ENCODE data around the gene MAP3K1.
A peak's percentile ranks its signal among the peaks of the same experiment; 100 is the strongest.

The MAP3K1 gene

DNA sequence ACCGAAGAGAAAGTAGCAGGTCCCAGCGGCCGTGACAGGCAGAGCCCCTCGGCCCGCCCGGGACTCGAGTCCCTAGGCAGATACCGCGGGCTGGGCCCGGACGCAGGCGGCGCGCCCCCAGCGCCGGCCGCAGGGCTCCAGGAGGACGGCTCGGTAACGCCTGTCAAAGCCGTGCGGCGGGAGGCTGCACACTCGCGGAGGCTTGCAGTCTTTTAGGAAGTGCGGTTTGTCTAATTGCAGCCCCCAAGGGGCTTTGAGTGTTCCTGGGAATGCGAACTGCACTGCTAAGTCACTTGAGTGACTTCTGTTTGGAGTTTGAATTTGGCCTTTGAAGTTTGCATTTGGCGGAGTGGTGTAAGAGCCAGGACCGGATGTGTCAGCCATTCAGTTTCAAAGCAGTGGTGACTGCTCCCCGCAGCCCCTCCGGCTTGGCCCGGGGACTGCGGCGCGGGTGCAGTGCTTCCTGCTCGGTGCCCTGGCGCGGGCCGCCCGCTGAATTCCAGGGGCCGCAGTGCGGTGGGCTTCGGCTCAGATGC lies 1.3 kb downstream of the MAP3K1 start (continued):
- TF ChIP-seq IKZF3 (tag by site-specific recombination; IDR thresholded peaks at IDR 0.05) (peak; percentile 64), ZNF335 (tag by site-specific recombination; conservative IDR thresholded peaks at IDR 0.05) (peak; percentile 88), TCF7L2 (IDR thresholded peaks at IDR 0.05; ENCODE audit: borderline replicate concordance, low read depth, low read length) (peak; percentile 84), ZNF2 (tag by site-specific recombination; IDR thresholded peaks at IDR 0.05) (peak; percentile 48; the same call in 1 of the 2 replicates), GLIS2 (tag by site-specific recombination; IDR thresholded peaks at IDR 0.05) (peak; percentile 45; the same call in 1 of the 2 replicates), ZBTB48 (tag by site-specific recombination; IDR thresholded peaks at IDR 0.05) (no peak), SP2 (tag by site-specific recombination; IDR thresholded peaks at IDR 0.05) (peak; percentile 51), BCL11A (tag by site-specific recombination; IDR thresholded peaks at IDR 0.05; ENCODE audit: low read depth) (no peak), ZNF501 (tag by site-specific recombination; IDR thresholded peaks at IDR 0.05) (0 out of 2 replicates have a peak, but pooled peaks have one; percentile 4), MZF1 (tag by site-specific recombination; IDR thresholded peaks at IDR 0.05; ENCODE audit: borderline replicate concordance) (peak; percentile 50; the same call in 1 of the 2 replicates), ZNF248 (tag by site-specific recombination; IDR thresholded peaks at IDR 0.05) (no peak), ZNF600 (tag by site-specific recombination; IDR thresholded peaks at IDR 0.05) (peak; percentile 81; the same call in 1 of the 2 replicates), ZNF394 (tag by site-specific recombination; IDR thresholded peaks at IDR 0.05; ENCODE audit: borderline replicate concordance) (0 out of 2 replicates have a peak, but pooled peaks have one; percentile 24), ZBTB8A (tag by site-specific recombination; IDR thresholded peaks at IDR 0.05) (peak; percentile 94), ZSCAN16 (tag by site-specific recombination; IDR thresholded peaks at IDR 0.05) (no peak), ZNF664 (tag by site-specific recombination; IDR thresholded peaks at IDR 0.05) (no peak), ZNF660 (tag by site-specific recombination; IDR thresholded peaks at IDR 0.05) (peak; percentile 77; the same call in 1 of the 2 replicates), ZNF473 (tag by site-specific recombination; IDR thresholded peaks at IDR 0.05) (no peak), ZNF777 (tag by site-specific recombination; IDR thresholded peaks at IDR 0.05; ENCODE audit: borderline replicate concordance) (no peak), ZSCAN30 (tag by site-specific recombination; IDR thresholded peaks at IDR 0.05) (peak; percentile 48; the same call in 1 of the 2 replicates), ZNF211 (tag by site-specific recombination; IDR thresholded peaks at IDR 0.05; ENCODE audit: low read depth) (no peak), ZBTB20 (tag by site-specific recombination; IDR thresholded peaks at IDR 0.05) (peak; percentile 89), ZBTB21 (tag by site-specific recombination; IDR thresholded peaks at IDR 0.05) (no peak), ZNF843 (tag by site-specific recombination; IDR thresholded peaks at IDR 0.05) (peak; percentile 41; the same call in 1 of the 2 replicates), ZEB2 (tag by site-specific recombination; IDR thresholded peaks at IDR 0.05) (peak; percentile 87), ZNF837 (tag by site-specific recombination; IDR thresholded peaks at IDR 0.05) (no peak), FEZF1 (tag by site-specific recombination; IDR thresholded peaks at IDR 0.05) (peak; percentile 79), KLF10 (tag by site-specific recombination; IDR thresholded peaks at IDR 0.05) (no peak)
- TF ChIP-seq, protein P1, sequence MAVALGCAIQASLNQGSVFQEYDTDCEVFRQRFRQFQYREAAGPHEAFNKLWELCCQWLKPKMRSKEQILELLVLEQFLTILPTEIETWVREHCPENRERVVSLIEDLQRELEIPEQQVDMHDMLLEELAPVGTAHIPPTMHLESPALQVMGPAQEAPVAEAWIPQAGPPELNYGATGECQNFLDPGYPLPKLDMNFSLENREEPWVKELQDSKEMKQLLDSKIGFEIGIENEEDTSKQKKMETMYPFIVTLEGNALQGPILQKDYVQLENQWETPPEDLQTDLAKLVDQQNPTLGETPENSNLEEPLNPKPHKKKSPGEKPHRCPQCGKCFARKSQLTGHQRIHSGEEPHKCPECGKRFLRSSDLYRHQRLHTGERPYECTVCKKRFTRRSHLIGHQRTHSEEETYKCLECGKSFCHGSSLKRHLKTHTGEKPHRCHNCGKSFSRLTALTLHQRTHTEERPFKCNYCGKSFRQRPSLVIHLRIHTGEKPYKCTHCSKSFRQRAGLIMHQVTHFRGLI (tag by site-specific recombination; IDR thresholded peaks at IDR 0.05): no peak
- TF ChIP-seq, protein P2, sequence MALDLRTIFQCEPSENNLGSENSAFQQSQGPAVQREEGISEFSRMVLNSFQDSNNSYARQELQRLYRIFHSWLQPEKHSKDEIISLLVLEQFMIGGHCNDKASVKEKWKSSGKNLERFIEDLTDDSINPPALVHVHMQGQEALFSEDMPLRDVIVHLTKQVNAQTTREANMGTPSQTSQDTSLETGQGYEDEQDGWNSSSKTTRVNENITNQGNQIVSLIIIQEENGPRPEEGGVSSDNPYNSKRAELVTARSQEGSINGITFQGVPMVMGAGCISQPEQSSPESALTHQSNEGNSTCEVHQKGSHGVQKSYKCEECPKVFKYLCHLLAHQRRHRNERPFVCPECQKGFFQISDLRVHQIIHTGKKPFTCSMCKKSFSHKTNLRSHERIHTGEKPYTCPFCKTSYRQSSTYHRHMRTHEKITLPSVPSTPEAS (tag by site-specific recombination; IDR thresholded peaks at IDR 0.05): peak; percentile 50; the same call in 1 of the 2 replicates
- TF ChIP-seq, protein P3, sequence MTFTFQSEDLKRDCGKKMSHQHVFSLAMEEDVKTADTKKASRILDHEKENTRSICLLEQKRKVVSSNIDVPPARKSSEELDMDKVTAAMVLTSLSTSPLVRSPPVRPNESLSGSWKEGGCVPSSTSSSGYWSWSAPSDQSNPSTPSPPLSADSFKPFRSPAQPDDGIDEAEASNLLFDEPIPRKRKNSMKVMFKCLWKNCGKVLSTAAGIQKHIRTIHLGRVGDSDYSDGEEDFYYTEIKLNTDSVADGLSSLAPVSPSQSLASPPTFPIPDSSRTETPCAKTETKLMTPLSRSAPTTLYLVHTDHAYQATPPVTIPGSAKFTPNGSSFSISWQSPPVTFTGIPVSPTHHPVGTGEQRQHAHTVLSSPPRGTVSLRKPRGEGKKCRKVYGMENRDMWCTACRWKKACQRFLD (tag by site-specific recombination; IDR thresholded peaks at IDR 0.05): no peak
- TF ChIP-seq, protein P4, sequence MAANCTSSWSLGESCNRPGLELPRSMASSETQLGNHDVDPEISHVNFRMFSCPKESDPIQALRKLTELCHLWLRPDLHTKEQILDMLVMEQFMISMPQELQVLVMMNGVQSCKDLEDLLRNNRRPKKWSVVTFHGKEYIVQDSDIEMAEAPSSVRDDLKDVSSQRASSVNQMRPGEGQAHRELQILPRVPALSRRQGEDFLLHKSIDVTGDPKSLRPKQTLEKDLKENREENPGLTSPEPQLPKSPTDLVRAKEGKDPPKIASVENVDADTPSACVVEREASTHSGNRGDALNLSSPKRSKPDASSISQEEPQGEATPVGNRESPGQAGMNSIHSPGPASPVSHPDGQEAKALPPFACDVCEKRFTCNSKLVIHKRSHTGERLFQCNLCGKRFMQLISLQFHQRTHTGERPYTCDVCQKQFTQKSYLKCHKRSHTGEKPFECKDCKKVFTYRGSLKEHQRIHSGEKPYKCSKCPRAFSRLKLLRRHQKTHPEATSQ (tag by site-specific recombination; IDR thresholded peaks at IDR 0.05): no peak
- TF ChIP-seq, protein P5, sequence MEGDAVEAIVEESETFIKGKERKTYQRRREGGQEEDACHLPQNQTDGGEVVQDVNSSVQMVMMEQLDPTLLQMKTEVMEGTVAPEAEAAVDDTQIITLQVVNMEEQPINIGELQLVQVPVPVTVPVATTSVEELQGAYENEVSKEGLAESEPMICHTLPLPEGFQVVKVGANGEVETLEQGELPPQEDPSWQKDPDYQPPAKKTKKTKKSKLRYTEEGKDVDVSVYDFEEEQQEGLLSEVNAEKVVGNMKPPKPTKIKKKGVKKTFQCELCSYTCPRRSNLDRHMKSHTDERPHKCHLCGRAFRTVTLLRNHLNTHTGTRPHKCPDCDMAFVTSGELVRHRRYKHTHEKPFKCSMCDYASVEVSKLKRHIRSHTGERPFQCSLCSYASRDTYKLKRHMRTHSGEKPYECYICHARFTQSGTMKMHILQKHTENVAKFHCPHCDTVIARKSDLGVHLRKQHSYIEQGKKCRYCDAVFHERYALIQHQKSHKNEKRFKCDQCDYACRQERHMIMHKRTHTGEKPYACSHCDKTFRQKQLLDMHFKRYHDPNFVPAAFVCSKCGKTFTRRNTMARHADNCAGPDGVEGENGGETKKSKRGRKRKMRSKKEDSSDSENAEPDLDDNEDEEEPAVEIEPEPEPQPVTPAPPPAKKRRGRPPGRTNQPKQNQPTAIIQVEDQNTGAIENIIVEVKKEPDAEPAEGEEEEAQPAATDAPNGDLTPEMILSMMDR (tag by site-specific recombination; IDR thresholded peaks at IDR 0.05): 0 out of 2 replicates have a peak, but pooled peaks have one; percentile 24
